Left lung (tissue), 10 donors: ENCODE results near the gene PIGQ. TPM values are rescaled to one million over a fixed set of nuclear protein-coding genes. Genes with fewer than 3 reads are reported as not detected.

Experiments
- ATAC-seq: fragments of 200-7000 bp; cut with Tn5 transposase; one replicate; pipeline ENCODE4 v1.9.1; 2020; ENCODE audit warnings: moderate library complexity
- DNase-seq, 4 donors: peaks; one replicate each; pipeline ENCODE4 v3.0.0-alpha.2; 2013 to 2020
- H3K27ac ChIP-seq, 2 donors: fragments of 200-600 bp; sonication (generic) in 1 of 2; one replicate each; pipeline versions ENCODE4 v1.5.0 to v1.8.0; 2020 to 2021
- H3K27me3 ChIP-seq, 2 donors: fragments of 200-600 bp; sonication (generic) in 1 of 2; one replicate each; pipeline versions ENCODE4 v1.5.0 to v1.8.0; 2020 to 2021
- H3K36me3 ChIP-seq, 2 donors: fragments of 200-600 bp; sonication (generic) in 1 of 2; one replicate each; pipeline versions ENCODE4 v1.5.0 to v1.8.0; 2020 to 2021
- H3K4me1 ChIP-seq, 2 donors: fragments of 200-600 bp; one replicate each; pipeline ENCODE4 v1.8.0; 2021
- H3K4me3 ChIP-seq, 2 donors: fragments of 200-600 bp; sonication (generic) in 1 of 2; one replicate each; pipeline versions ENCODE4 v1.5.0 to v1.8.0; 2020 to 2021; ENCODE audit warnings: mild to moderate bottlenecking in 1 of 2
- H3K9me3 ChIP-seq, 2 donors: fragments of 200-600 bp; sonication (generic) in 1 of 2; one replicate each; pipeline versions ENCODE4 v1.5.0 to v1.8.0; 2020 to 2021
- CTCF ChIP-seq, 2 donors: fragments of 200-600 bp; sonication (generic) in 1 of 2; IDR thresholded peaks; one replicate each; pipeline versions ENCODE4 v1.5.0 to v1.8.0; 2021; ENCODE audit warnings: antibody characterized with exemption in 2 of 2
- intact Hi-C, 2 donors: fragments of 100-400 bp; cut with DNase I; formaldehyde crosslinking; loops; one replicate each; pipeline versions ENCODE4 v1.11.2 to v1.14.2; 2022
- polyA plus RNA-seq, 6 donors: library from polyadenylated mRNA; unstranded; fragments of 120-200 nt; gene quantifications; one replicate each; pipeline ENCODE4 v1.2.1, GENCODE V29; 2013; ENCODE audit not compliant: insufficient read length in 6 of 6
- total RNA-seq, 2 donors: library from RNA; stranded (reverse); fragmentation: NEBNext Ultra II Directional; extraction: Animal tissue kit (Norgen Biotek cat#: 25700); gene quantifications; one replicate each; pipeline ENCODE4 v1.2.1, GENCODE V29; 2021
- donor health status: DM: no; HTN: yes; CAD: no.
- donor health status: DM: no; HTN: no; CAD: no.

The PIGQ gene
- total and polyA plus RNA-seq, 8 donors: 32.9 to 68.5 (median 39.0) TPM

- peaks cover 0 to 9% of the 10 kb centered on the region in 2 donors for H3K4me1 ChIP-seq
- H3K9me3 ChIP-seq: no peaks in the 10 kb centered on the region
- intact Hi-C loops: no loop called here
- no peak overlapping the region for H3K27ac ChIP-seq
- DNase-seq (no peak), ATAC-seq (no peak)
- H3K4me3 ChIP-seq: no peak overlapping the region
- no peaks in the 10 kb centered on the region for H3K27me3 ChIP-seq
- TF ChIP-seq CTCF (IDR thresholded peaks at IDR 0.05): no peak
- peaks cover 0 to 23% of the 10 kb centered on the region in 2 donors for H3K36me3 ChIP-seq
Observed at GRCh38 chr16:580946-581498, 11.3 kb downstream of the PIGQ start.

- H3K36me3 ChIP-seq: peaks cover 0 to 21% of the 10 kb centered on the region in 2 donors
- H3K9me3 ChIP-seq: no peaks in the 10 kb centered on the region
- no peak for DNase-seq
- H3K27ac ChIP-seq: no peak overlapping the region
- no peak for TF ChIP-seq CTCF (IDR thresholded peaks at IDR 0.05)
- H3K4me1 ChIP-seq: peaks cover 6 to 13% of the 10 kb centered on the region in 2 donors
- no peaks in the 10 kb centered on the region for H3K27me3 ChIP-seq
- intact Hi-C loops: no loop called here
- ATAC-seq: no peak
- no peak overlapping the region for H3K4me3 ChIP-seq
Observed at GRCh38 chr16:582218-582613, 12.4 kb downstream of the PIGQ start.

GRCh38 chr16:582614-583331, 13.0 kb downstream of the PIGQ start:
- Histone ChIP-seq H3K4me3 (no peak overlapping the region), H3K9me3 (no peaks in the 10 kb centered on the region), H3K4me1 (peaks cover 9 to 19% of the 10 kb centered on the region in 2 donors), H3K27ac (no peak overlapping the region), H3K27me3 (no peaks in the 10 kb centered on the region), H3K36me3 (peaks cover 0 to 21% of the 10 kb centered on the region in 2 donors)
- TF ChIP-seq CTCF (IDR thresholded peaks at IDR 0.05): no peak
- DNase-seq (no peak), ATAC-seq (no peak)
- intact Hi-C loops: no loop called here

GRCh38 chr16:583470-583814, 13.7 kb downstream of the PIGQ start:
- no peak overlapping the region for H3K27ac ChIP-seq
- no peak for TF ChIP-seq CTCF (IDR thresholded peaks at IDR 0.05)
- H3K9me3 ChIP-seq: no peaks in the 10 kb centered on the region
- intact Hi-C loops: no loop called here
- peaks cover 0 to 21% of the 10 kb centered on the region in 2 donors for H3K36me3 ChIP-seq
- ATAC-seq (no peak), DNase-seq (no peak)
- H3K4me1 ChIP-seq: peaks cover 16 to 24% of the 10 kb centered on the region in 2 donors
- no peak overlapping the region for H3K4me3 ChIP-seq
- H3K27me3 ChIP-seq: no peaks in the 10 kb centered on the region

- intact Hi-C loops: no loop called here
- H3K9me3 ChIP-seq: no peaks in the 10 kb centered on the region
- no peak for DNase-seq
- peaks cover 17 to 22% of the 10 kb centered on the region in 2 donors for H3K4me1 ChIP-seq
- no peak overlapping the region for H3K4me3 ChIP-seq
- H3K27me3 ChIP-seq: no peaks in the 10 kb centered on the region
- H3K36me3 ChIP-seq: peaks cover 0 to 21% of the 10 kb centered on the region in 2 donors
- ATAC-seq: no peak
- no peak for TF ChIP-seq CTCF (IDR thresholded peaks at IDR 0.05)
- H3K27ac ChIP-seq: no peak overlapping the region
Observed at GRCh38 chr16:583815-584591, 14.2 kb downstream of the PIGQ start.
